ENCODE data around the gene ZNF579. TPM values are rescaled to one million over a fixed set of nuclear protein-coding genes. Genes with fewer than 3 reads are reported as not detected.

The ZNF579 gene
- total RNA-seq, 1 donor from 2014 or later = 15.7 TPM

DNA sequence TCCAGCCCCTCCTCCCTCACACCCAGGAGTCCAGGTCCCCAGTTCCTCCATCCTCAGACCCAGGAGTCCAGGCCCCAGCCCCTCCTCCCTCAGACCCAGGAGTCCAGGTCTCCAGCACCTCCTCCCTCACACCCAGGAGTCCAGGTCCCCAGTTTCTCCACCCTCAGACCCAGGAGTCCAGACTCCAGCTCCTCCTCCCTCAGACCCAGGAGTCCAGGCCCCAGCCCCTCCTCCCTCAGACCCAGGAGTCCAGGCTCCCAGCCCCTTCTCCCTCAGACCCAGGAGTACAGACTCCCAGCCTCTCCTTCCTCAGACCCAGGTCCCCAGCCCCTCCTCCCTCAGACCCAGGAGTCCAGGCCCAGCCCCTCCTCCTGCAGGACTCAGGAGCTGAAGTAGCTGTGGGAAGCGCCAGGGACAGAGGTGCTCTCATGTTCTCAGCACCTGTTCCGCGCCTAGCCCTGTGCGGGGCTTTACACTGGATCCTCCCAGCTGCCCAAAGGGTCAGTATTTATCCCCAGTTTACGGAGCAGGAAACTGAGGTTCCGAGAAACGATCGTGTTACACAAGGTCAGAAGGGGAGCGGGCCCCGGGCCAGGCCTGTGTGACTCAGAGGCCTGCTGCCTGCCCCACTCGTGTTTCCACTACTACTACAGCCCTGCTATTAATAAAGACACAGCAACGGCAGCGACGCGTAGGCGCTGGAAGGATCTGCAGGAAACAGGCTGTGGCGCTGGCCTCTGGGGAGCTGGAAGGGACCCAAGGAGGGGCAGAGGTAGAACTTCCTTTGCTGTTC lies 33.6 kb downstream of the ZNF579 start:
- no peaks in the 10 kb centered on the region for H3K4me1 ChIP-seq
- no peaks in the 10 kb centered on the region for H3K9me3 ChIP-seq
- H3K27ac ChIP-seq = peak overlapping the region; percentile 65
- DNase-seq (peak; percentile 91), ATAC-seq (peak; percentile 89)
- no peaks in the 10 kb centered on the region for H3K36me3 ChIP-seq
- H3K27me3 ChIP-seq = no peaks in the 10 kb centered on the region
- no peak overlapping the region for H3K4me3 ChIP-seq
- intact Hi-C loops (cut with DNase I) = no loop called here
- TF ChIP-seq, protein P1, sequence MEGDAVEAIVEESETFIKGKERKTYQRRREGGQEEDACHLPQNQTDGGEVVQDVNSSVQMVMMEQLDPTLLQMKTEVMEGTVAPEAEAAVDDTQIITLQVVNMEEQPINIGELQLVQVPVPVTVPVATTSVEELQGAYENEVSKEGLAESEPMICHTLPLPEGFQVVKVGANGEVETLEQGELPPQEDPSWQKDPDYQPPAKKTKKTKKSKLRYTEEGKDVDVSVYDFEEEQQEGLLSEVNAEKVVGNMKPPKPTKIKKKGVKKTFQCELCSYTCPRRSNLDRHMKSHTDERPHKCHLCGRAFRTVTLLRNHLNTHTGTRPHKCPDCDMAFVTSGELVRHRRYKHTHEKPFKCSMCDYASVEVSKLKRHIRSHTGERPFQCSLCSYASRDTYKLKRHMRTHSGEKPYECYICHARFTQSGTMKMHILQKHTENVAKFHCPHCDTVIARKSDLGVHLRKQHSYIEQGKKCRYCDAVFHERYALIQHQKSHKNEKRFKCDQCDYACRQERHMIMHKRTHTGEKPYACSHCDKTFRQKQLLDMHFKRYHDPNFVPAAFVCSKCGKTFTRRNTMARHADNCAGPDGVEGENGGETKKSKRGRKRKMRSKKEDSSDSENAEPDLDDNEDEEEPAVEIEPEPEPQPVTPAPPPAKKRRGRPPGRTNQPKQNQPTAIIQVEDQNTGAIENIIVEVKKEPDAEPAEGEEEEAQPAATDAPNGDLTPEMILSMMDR (IDR thresholded peaks at IDR 0.05) = no peak

DNA sequence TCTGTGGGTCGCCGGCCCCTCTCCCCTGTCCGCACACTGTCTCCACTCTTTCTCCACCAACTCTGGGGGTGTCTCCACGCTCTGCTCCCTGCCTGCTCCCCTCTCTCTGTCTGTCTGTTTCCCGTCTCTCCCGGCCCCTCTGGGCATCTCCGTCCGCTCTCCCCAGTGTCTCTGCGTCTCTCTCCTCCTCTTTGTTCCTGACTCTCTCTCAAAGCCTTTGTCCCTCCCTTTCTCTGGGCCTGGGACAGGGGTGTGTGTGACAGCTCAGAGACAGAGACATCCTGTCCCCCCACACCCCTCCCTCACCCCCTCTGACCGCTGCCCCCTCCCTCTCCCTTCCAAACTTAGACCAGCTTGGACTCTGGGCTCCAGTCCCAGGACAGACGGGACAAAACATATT lies 34.6 kb downstream of the ZNF579 start:
- Histone ChIP-seq H3K36me3 (no peaks in the 10 kb centered on the region), H3K4me1 (no peaks in the 10 kb centered on the region), H3K27ac (no peak overlapping the region), H3K9me3 (no peaks in the 10 kb centered on the region), H3K4me3 (no peak overlapping the region), H3K27me3 (no peaks in the 10 kb centered on the region)
- intact Hi-C loops (cut with DNase I) = no loop called here
- ATAC-seq = no peak
- DNase-seq = no peak
- TF ChIP-seq, protein P1 (IDR thresholded peaks at IDR 0.05) = no peak

DNA sequence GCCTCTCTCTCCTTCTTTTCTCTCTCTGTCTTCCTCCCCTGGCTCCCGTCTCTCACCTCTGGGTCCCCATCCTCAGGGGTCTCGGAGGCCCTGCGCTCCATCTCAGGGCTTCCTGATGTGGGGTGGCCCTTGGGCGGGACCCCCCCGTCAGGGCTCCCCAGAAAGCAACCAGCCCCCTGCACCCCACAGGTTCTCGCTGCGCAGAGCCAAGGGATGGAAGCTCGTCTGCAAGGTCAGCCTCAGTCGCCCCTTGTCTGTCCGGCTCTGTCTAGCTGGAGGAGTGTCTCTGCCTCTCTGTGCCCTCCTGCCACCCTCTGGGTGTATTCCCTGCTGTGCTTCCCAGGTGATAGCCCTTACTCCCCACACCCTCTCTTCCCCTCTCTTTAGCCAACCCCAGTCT lies 35.2 kb downstream of the ZNF579 start, which contains the start of gene SBK3:
SBK3 (minus strand) TSS at position 101 of the 400 bp plus-strand sequence; CDS start at position 101, 0 bp downstream.
- intact Hi-C loops (cut with DNase I) = no loop called here
- H3K36me3 ChIP-seq = no peaks in the 10 kb centered on the region
- no peaks in the 10 kb centered on the region for H3K4me1 ChIP-seq
- H3K27me3 ChIP-seq = no peaks in the 10 kb centered on the region
- H3K9me3 ChIP-seq = no peaks in the 10 kb centered on the region
- TF ChIP-seq, protein P1 (IDR thresholded peaks at IDR 0.05) = no peak
- no peak within 1 kb of the TSS for H3K27ac ChIP-seq
- no peak within 1 kb of the TSS for H3K4me3 ChIP-seq
- ATAC-seq (no peak), DNase-seq (no peak)

DNA sequence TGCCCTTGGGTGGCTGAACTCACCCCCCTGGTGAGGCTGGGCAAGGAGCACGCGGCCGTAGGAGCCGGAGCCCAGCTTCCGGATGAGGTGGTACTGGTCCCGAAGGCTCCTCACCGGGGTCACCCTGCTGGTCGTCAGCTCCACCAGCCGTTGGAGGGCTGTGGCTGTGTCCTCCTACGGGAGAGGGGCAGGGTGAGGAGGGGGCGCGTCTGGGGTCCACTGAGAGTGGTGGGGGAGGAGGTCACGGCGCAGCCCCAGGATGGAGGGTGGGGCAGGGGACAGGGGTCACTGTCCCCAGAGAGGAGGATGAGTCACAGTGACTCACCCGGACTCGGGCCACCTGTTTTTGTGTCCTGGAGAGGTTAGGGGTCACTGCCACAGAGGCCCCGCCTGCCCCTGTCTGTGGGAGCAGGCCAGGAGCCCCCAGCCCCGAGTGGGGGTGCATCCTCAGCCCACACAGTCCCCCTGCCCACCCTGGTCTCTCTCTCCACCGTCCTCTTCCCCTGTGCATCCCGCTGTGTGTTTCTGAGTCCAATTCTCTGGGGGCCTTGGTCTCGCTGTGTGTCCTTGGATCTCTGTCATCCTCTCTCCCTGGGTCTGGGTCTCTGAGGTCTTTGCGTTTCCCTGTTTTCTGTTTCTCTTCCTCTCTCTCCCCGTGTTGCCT lies 35.7 kb downstream of the ZNF579 start:
- intact Hi-C loops (cut with DNase I) = no loop called here
- Histone ChIP-seq H3K27ac (no peak overlapping the region), H3K27me3 (no peaks in the 10 kb centered on the region), H3K36me3 (no peaks in the 10 kb centered on the region), H3K4me1 (no peaks in the 10 kb centered on the region), H3K4me3 (no peak overlapping the region), H3K9me3 (no peaks in the 10 kb centered on the region)
- TF ChIP-seq, protein P1 (IDR thresholded peaks at IDR 0.05) = no peak
- ATAC-seq (no peak), DNase-seq (no peak)

DNA sequence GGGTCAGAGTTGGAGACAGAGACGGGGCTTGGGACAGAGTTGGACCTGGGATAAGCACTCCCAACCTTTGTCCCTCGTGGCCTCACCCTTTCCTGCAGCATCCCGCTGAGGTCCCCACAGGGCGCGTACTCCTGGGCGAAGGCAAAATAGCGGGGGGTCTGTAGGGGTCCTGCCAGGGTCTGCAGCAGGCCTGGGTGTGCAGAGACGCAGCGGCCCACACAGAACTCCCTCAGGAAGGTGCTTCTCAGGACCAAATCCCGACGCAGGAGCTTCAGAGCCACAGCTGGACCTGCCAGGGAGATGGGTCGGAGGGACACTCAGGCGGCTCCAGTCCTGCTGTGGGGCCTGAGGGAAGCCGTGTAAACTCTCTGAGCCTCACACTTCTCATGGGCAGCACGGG lies 36.6 kb downstream of the ZNF579 start:
- DNase-seq = no peak
- H3K27ac ChIP-seq = no peak overlapping the region
- no peaks in the 10 kb centered on the region for H3K4me1 ChIP-seq
- no peaks in the 10 kb centered on the region for H3K36me3 ChIP-seq
- H3K27me3 ChIP-seq = no peaks in the 10 kb centered on the region
- no peaks in the 10 kb centered on the region for H3K9me3 ChIP-seq
- intact Hi-C loops (cut with DNase I) = no loop called here
- H3K4me3 ChIP-seq = no peak overlapping the region
- no peak for ATAC-seq
- TF ChIP-seq, protein P1 (IDR thresholded peaks at IDR 0.05) = no peak

Data from upper lobe of right lung (tissue), 1 donor.